A549 treated with dexamethasone at 1 μM for 4 hours (cell line): ENCODE results near the gene ARL15. TPM values are rescaled to one million over a fixed set of nuclear protein-coding genes. Genes with fewer than 3 reads are reported as not detected.

ENCODE experiments used
- total RNA-seq: library from RNA; stranded (reverse); fragments of 200-300 nt; extraction: Qiagen RNA extraction; gene quantifications from 5 replicates; pipeline ENCODE4 v1.2.3, GENCODE V29; 2022

ARL15 gene
- total RNA-seq: 3.5 to 5.4 TPM (median 5.2 TPM) in 5 replicates

GRCh38 chr5:54310433-54311175, at the start of gene ARL15:
Gene ARL15, minus strand, starts transcription at chr5:54310573.

Other genes with a start within 250 kb of the ARL15 start
- 0.14 to 0.42 TPM (median 0.24 TPM) in 4 of 5 replicates, not detected in the other for gene HSPB3, start 145.1 kb upstream of the ARL15 start, total RNA-seq
- gene SNX18, start 207.2 kb upstream of the ARL15 start, total RNA-seq: 4.3 to 8.2 TPM (median 7.3 TPM) in 5 replicates